Keratinocyte (primary cell): ENCODE measurements around the gene PTPRD. TPM values are rescaled to one million over a fixed set of nuclear protein-coding genes. Genes with fewer than 3 reads are reported as not detected.

Experiments
- DNase-seq: peaks from one replicate; pipeline ENCODE4 v3.0.0-alpha.2; 2011; ENCODE audit warnings: low read depth, missing footprints, low spot score
- FAIRE-seq: peaks from 2 replicates; lab custom pipeline; 2011; peaks lifted over from hg19 to GRCh38; lab: Jason Lieb, UNC
- H2AFZ ChIP-seq: 2 replicates; pipeline ENCODE4 v1.6.0; 2012; ENCODE audit warnings: low read length, control low read depth, inconsistent platforms; ENCODE audit not compliant: control insufficient read depth
- H3K27ac ChIP-seq: 2 replicates; pipeline ENCODE4 v1.5.1; 2011; ENCODE audit warnings: low read length; ENCODE audit not compliant: control insufficient read depth, insufficient read depth
- H3K27me3 ChIP-seq: 3 replicates; pipeline ENCODE4 v1.6.0; 2011; ENCODE audit warnings: low read length; ENCODE audit not compliant: control insufficient read depth, insufficient read depth; ENCODE audit errors: extremely low read depth
- H3K36me3 ChIP-seq, 2 experiments: 2 replicates in 1 of 2; 3 replicates in 1 of 2; pipeline ENCODE4 v1.5.1; 2011; ENCODE audit warnings: low read length in 2 of 2, mild to moderate bottlenecking in 1 of 2; ENCODE audit not compliant: control insufficient read depth in 2 of 2, insufficient read depth in 2 of 2; ENCODE audit errors: extremely low read depth in 1 of 2
- H3K4me1 ChIP-seq: 3 replicates; pipeline ENCODE4 v1.5.1; 2011; ENCODE audit warnings: low read length; ENCODE audit not compliant: control insufficient read depth, insufficient read depth; ENCODE audit errors: extremely low read depth
- H3K4me2 ChIP-seq: 3 replicates; pipeline ENCODE4 v1.6.0; 2011; ENCODE audit warnings: low read depth, low read length; ENCODE audit not compliant: control insufficient read depth, insufficient read depth; ENCODE audit errors: extremely low read depth
- H3K4me3 ChIP-seq, 3 experiments: fragments of 200-600 bp in 1 of 3; sonication (generic) in 1 of 3; 2 replicates in 2 of 3; 3 replicates in 1 of 3; pipeline ENCODE4 v1.5.1; 2011 to 2016; ENCODE audit warnings: low read length in 3 of 3, mild to moderate bottlenecking in 3 of 3, control low read depth in 2 of 3, inconsistent platforms in 1 of 3, low read depth in 1 of 3, mixed read lengths in 1 of 3, mixed run types in 1 of 3, moderate library complexity in 1 of 3; ENCODE audit not compliant: control insufficient read depth in 2 of 3, insufficient read depth in 2 of 3; ENCODE audit errors: extremely low read depth in 1 of 3
- H3K79me2 ChIP-seq: 2 replicates; pipeline ENCODE4 v1.6.0; 2012; ENCODE audit warnings: low read length; ENCODE audit not compliant: control insufficient read depth, insufficient read depth
- H3K9ac ChIP-seq: 3 replicates; pipeline ENCODE4 v1.6.0; 2011; ENCODE audit warnings: low read length; ENCODE audit not compliant: control insufficient read depth, insufficient read depth; ENCODE audit errors: extremely low read depth
- H3K9me1 ChIP-seq: 3 replicates; pipeline ENCODE4 v1.6.0; 2011; ENCODE audit warnings: low read length; ENCODE audit not compliant: control insufficient read depth, insufficient read depth; ENCODE audit errors: extremely low read depth
- H3K9me3 ChIP-seq: 2 replicates; pipeline ENCODE4 v1.5.1; 2012; ENCODE audit warnings: low read depth, low read length; ENCODE audit not compliant: control insufficient read depth
- H4K20me1 ChIP-seq: 3 replicates; pipeline ENCODE4 v1.6.0; 2011; ENCODE audit warnings: low read length; ENCODE audit not compliant: control insufficient read depth, insufficient read depth; ENCODE audit errors: extremely low read depth
- CTCF ChIP-seq, 3 experiments: IDR thresholded peaks in 1 of 3; conservative IDR thresholded peaks in 1 of 3; optimal IDR thresholded peaks in 1 of 3; 2 replicates in 2 of 3; 3 replicates in 1 of 3; pipeline versions ENCODE3 to v1.5.1; 2011; ENCODE audit warnings: low read length in 3 of 3, mild to moderate bottlenecking in 3 of 3, moderate library complexity in 2 of 3, control low read depth in 1 of 3, inconsistent platforms in 1 of 3; ENCODE audit not compliant: insufficient read depth in 2 of 3; ENCODE audit errors: extremely low read depth in 1 of 3
- EZH2 ChIP-seq: IDR thresholded peaks from one replicate; pipeline ENCODE4 v1.6.1; 2012; ENCODE audit warnings: inconsistent platforms, mild to moderate bottlenecking, low read length, moderate library complexity
- dilution Hi-C: fragments of 300-500 bp; cut with MboI; formaldehyde crosslinking; loops from one replicate; pipeline ENCODE4 v1.7.0; 2020; ENCODE audit warnings: low sequenced_read_pairs; ENCODE audit not compliant: extremely low pct_ligation_motif_present
- polyA plus RNA-seq, 5 experiments: library from polyadenylated mRNA; depleted of rRNA in 3 of 5; stranded (reverse) in 3 of 5; stranded (forward) in 1 of 5; unstranded in 1 of 5; fragments of >200 nt; gene quantifications; 1 replicate in 1 of 5; 2 replicates in 3 of 5; 3 replicates in 1 of 5; pipeline versions ENCODE4 v1.2.1 to v1.2.3, GENCODE V29; 2011 to 2012; ENCODE audit warnings: missing spikeins in 2 of 5, low read depth in 1 of 5, low replicate concordance in 1 of 5

The PTPRD gene
- polyA plus RNA-seq, 1 donor (not counting 4 experiments of a cell fraction or from before 2014, with no cell fraction given), result 0.10 TPM

GRCh38 chr9:8734760-8735159 is 1878.0 kb downstream of the PTPRD start:
- no peak overlapping the region for H3K27ac ChIP-seq
- no peaks in the 10 kb centered on the region for H3K9me1 ChIP-seq
- no peak overlapping the region for H3K4me2 ChIP-seq
- FAIRE-seq (no peak), DNase-seq (no peak)
- no peak overlapping the region for H3K9ac ChIP-seq
- no peak for TF ChIP-seq CTCF (optimal IDR thresholded peaks at IDR 0.05 in 1 of 3, IDR thresholded peaks at IDR 0.05 in 1 of 3, conservative IDR thresholded peaks at IDR 0.05 in 1 of 3; ENCODE audit: extremely low read depth in 1 of 3, insufficient read depth in 2 of 3, low read length in 3 of 3)
- no peak for TF ChIP-seq EZH2
- H3K4me1 ChIP-seq, result peaks cover 3% of the 10 kb centered on the region
- no peaks in the 10 kb centered on the region for H4K20me1 ChIP-seq
- no peaks in the 10 kb centered on the region for H3K9me3 ChIP-seq
- no peaks in the 10 kb centered on the region for H3K27me3 ChIP-seq
- no peaks in the 10 kb centered on the region for H3K79me2 ChIP-seq
- H2AFZ ChIP-seq, result no peak overlapping the region
- H3K4me3 ChIP-seq, result no peak overlapping the region
- dilution Hi-C loops, result no loop called here
- no peaks in the 10 kb centered on the region for H3K36me3 ChIP-seq

DNA sequence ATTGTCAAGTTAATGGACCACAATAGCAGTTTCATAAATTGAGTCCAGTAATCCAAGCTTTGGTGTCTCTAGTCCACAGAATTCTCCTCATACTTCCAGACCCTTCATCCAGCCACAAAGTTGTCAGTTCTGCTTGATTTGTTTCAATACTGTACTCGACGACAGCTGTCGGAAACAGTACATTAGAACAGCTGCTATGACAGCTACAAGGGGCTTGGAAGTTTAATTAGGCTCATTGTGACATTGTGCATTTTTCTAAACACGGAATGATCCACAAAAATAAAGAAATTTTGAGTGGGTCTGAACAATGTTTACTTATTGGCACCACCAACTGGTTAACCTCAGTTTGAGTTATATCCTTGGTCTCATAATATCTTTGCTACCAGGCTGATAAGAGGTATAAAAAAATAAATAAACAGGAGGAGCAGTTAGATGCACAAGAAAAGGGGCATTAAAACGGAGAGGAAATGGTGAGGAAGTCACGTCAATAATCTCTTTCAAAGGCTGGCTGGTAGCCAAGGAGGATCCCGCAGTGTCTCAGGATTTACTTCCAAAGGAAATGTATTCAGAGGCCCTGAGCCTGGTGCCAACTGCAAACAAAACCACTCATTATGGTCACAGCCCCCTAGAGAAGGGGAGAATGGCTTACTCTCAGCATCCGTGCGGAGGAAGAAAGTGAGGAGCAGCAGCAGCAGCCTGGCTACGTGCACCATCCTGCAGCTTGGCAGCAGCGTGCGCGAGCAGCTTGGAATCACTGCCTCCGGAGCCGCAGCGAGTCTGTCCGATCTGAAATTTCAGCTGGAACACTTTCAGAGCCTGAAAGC is 1879.5 kb downstream of the PTPRD start:
- H3K79me2 ChIP-seq, result no peaks in the 10 kb centered on the region
- H3K9ac ChIP-seq, result no peak overlapping the region
- H3K27ac ChIP-seq, result no peak overlapping the region
- peak overlapping the region in 1 of 3 experiments; percentile 34 for H3K4me3 ChIP-seq
- no peaks in the 10 kb centered on the region for H4K20me1 ChIP-seq
- H3K4me2 ChIP-seq, result peak overlapping the region; percentile 58
- H3K27me3 ChIP-seq, result no peaks in the 10 kb centered on the region
- no peaks in the 10 kb centered on the region for H3K9me3 ChIP-seq
- no peak for FAIRE-seq
- no peaks in the 10 kb centered on the region for H3K9me1 ChIP-seq
- DNase-seq, result no peak
- dilution Hi-C loops, result no loop called here
- H3K36me3 ChIP-seq, result no peaks in the 10 kb centered on the region
- peak overlapping the region; percentile 63 for H2AFZ ChIP-seq
- TF ChIP-seq CTCF (optimal IDR thresholded peaks at IDR 0.05 in 1 of 3, IDR thresholded peaks at IDR 0.05 in 1 of 3, conservative IDR thresholded peaks at IDR 0.05 in 1 of 3; ENCODE audit: extremely low read depth in 1 of 3, insufficient read depth in 2 of 3, low read length in 3 of 3) (no peak), EZH2 (no peak)
- H3K4me1 ChIP-seq, result peaks cover 3% of the 10 kb centered on the region
